Adrenal gland (tissue), 5 donors: ENCODE data around the gene ZBTB7C.

Experiments used
- CTCF ChIP-seq, 6 experiments: fragments of 450-650 bp in 4 of 6; fragments of 200-600 bp in 2 of 6; sonication (generic) in 1 of 6; IDR thresholded peaks; 1 replicate in 5 of 6; 2 replicates in 1 of 6; pipeline versions ENCODE4 v1.5.1 to v1.8.0; 2016 to 2021; ENCODE audit warnings: antibody characterized with exemption in 6 of 6, mild to moderate bottlenecking in 2 of 6, moderate library complexity in 1 of 6
- POLR2A ChIP-seq, 2 donors: fragments of 450-650 bp; IDR thresholded peaks; one replicate each; pipeline ENCODE4 v1.6.1; 2017; ENCODE audit warnings: antibody characterized with exemption in 2 of 2, mild to moderate bottlenecking in 2 of 2, moderate library complexity in 1 of 2
- donor health status: DM: no; HTN: no; CAD: no.

GRCh38 chr18:48216639-48217257, 192.4 kb downstream of the ZBTB7C start:
- TF ChIP-seq CTCF (IDR thresholded peaks at IDR 0.05) (no peak), POLR2A (IDR thresholded peaks at IDR 0.05) (no peak)
